Forelimb muscle (tissue), 1 donor: ENCODE measurements around the gene NSMCE3. TPM values are rescaled to one million over a fixed set of nuclear protein-coding genes. Genes with fewer than 3 reads are reported as not detected.
A peak's percentile ranks its signal among the peaks of the same experiment; 100 is the strongest.

Experiments used
- DNase-seq: peaks from one replicate; pipeline ENCODE4 v3.0.0-alpha.2; 2013; ENCODE audit warnings: low read depth
- polyA plus RNA-seq: library from polyadenylated mRNA; unstranded; fragments of 120-200 nt; gene quantifications from one replicate; pipeline ENCODE4 v1.2.1, GENCODE V29; 2013; ENCODE audit not compliant: insufficient read length

NSMCE3 gene
- polyA plus RNA-seq, result 5.8 TPM

DNA sequence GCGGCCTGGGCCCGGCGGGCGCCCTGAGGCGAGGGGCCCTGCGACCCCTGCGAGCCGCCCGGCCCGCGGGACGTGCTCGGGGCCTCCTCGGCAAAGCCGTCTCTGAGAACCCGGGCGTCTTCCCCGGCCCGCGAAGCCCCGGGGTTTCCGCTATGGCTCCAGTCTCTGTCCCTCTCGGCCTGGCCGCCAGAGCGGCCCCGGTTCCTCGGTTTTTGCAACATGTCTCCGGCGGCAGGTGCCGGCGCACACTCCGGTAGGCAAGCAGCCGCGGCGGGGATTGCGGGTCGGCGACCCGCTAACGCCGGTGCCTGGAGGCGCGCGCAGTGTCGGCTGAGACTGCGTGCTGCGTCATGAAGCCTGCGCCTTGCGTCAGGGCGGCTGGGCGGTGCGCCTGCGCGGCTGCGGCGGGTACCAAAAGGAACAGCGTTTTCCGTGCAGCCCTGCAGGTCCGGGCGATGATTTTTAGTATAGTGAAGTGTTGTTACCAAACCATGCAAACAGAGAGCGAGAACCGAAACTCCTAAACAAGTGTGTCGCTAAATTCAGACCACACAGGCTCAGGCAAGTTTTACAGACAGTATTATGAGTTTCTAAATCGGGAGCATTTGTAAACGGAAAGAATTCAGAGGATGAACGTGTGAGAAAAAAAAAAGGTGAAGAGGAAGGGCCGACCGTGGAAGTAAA lies at the start of gene NSMCE3:
NSMCE3 (minus strand) TSS at position 338 of the 684 bp plus-strand sequence; CDS start at position 221, 117 bp downstream.
- DNase-seq, result peak; percentile 69

DNA sequence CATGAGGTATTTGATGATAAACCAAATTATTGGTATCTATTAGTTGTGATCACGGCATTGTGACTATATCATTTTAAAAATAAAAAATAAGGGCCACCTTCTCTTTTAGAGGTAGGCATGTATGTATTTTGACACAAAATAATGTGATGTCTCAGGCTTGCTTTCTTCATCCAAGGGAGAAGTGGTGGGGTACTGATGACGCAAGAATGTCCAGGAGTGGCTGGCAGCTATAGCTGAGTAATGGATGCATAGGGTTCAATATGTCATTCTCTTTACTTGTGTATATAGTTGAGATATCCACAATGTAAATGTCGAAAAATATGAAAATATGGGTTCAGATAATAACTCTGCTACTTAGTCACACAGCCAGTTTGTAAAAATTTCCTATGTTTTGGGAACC lies 46.8 kb upstream of the NSMCE3 start:
- DNase-seq, result no peak

DNA sequence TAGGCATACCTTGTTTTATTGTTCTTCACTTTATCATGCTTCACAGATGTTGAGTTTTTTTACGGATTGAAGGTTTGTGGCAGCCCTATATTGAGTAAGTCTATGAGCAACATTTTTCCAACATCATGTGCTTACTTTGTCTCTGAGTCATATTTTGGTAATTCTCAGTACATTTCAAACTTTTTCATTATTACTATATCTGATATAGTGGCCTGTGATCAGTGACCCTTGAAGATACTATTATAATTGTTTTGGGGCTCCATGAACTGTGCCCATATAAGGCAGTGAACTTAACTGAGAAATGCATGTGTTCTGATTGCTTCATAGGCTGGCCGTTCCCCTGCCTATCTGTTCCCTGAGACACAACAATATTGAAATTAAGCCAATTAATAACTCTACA lies 42.8 kb upstream of the NSMCE3 start:
- no peak for DNase-seq

DNA sequence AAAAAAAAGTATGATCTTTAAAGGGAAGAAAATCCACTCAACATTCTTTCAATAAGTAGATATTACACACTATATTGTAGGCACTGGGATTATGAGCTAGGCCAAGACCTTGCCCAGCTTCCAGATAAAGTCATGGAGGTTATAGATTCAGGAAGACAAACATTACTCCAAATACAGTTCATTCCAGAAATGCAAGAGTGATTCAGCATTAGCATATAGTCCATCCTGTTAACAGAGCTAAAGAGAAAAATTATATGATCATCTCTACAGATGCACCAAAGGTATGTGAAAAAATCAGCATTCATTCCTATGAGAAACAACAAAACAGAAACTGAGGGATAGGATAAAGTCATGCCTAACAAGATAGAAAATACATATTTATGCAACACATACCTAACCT lies 42.1 kb upstream of the NSMCE3 start:
- DNase-seq, result no peak

DNA sequence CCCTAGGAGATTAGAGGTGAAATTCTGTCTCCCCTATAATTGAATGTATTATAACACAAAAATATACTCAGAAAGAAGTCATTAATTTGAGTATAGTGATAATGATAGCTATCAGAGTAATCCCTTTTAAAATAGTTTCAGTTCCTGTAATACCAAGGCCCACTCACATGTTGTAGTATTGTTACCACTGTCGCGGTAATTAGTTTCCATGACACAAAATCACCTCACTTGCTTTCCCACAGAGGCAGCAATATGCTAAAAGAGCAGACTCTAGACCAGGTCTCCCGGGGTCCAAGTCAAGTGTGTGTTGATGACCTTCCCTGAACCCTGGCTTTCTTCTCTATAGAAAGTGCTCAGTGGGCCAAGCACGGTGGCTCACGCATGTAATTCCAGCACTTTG lies 39.5 kb upstream of the NSMCE3 start:
- DNase-seq, result no peak

DNA sequence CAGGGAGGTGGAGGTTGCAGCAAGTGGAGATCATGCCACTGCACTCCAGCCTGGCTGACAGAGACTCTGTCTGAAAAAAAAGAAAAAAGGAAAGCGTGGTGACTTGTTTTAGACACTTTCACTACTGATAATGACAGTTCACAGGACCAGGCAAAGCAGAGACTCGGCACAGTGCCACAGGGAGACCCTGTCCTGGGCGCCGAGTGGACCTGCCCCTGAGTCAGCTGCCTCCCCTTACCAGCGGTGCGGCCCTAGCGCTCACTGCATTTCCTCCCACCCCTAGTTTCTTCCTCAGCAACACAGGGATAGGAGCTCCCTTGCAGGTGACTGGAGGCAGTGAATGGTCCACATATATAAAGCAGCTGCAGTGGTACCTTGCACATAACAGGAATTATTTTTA lies 38.7 kb upstream of the NSMCE3 start:
- DNase-seq, result no peak

DNA sequence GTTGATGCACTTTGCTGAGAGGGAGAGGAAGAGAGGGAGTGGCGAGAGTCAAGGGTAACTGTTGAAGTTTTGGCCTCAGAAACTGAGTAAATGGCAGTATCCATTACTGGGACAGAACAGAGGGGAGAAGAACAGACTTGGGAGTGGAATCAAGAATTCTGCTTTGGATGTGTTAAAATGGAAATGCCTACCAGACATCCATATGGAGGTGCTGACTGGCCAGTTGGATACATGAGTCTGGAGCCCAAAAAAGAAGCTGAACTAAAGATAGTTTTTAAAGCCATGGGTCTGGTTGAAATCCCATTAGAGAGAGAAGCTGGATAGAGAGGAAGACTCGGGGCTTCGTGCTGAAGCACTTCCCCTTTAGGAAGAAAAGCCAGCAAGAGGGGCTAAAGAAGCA lies 35.9 kb upstream of the NSMCE3 start:
- no peak for DNase-seq

DNA sequence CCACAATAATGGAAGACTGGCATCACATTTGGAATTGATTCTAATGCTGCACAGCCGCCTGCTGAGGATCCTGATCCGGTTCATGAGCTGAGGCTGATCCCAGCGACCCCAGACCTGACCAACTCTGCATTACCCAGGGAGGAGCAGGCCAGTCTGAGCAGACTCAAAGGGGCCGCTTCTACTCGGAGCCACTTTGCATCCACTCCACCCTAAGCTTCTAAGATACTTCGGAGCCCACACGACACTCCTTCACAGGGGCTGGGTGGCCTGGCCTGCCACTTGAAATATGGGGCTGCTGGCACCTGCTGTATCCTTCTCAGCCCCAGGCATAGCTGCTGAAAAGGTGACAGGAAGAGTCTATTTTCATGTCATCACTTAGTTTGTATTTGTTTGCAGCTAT lies 33.2 kb upstream of the NSMCE3 start:
- no peak for DNase-seq

DNA sequence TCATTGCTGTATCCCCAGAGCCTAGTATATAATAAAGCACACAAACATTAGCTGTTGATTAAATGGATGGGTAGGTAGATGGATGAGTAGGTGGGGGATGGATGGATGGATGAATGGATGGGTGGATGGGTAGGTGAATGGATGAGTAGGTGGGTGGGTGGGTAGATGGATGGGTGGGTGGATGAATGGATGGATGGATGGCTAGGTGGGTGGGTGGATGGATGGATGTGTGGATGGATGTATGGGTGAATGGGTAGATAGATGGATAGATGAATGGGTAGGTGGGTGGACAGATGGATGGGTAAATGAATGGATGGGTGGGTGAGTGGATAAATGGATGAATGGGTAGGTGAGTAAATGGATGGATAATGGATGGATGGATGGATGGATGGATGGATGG lies 30.2 kb upstream of the NSMCE3 start:
- DNase-seq, result no peak

DNA sequence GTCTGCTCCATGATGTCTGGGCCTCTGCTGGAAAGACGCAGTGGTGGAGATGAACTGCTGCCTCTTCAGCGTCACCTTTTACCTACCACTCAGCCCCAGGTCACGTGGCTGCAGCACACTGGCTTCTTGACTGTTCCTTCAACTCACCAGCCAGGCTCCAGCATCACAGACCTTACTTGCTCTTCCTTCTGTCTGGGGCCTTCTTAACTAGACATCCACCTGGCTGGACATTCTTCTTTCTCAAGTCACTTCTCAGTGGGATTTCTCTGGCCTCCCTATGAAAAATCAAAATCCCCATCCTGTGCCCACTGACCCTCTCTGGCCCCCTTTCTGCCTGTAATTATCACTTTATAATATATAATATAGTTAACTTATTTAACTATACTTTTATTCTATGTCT lies 29.7 kb upstream of the NSMCE3 start:
- DNase-seq, result no peak

DNA sequence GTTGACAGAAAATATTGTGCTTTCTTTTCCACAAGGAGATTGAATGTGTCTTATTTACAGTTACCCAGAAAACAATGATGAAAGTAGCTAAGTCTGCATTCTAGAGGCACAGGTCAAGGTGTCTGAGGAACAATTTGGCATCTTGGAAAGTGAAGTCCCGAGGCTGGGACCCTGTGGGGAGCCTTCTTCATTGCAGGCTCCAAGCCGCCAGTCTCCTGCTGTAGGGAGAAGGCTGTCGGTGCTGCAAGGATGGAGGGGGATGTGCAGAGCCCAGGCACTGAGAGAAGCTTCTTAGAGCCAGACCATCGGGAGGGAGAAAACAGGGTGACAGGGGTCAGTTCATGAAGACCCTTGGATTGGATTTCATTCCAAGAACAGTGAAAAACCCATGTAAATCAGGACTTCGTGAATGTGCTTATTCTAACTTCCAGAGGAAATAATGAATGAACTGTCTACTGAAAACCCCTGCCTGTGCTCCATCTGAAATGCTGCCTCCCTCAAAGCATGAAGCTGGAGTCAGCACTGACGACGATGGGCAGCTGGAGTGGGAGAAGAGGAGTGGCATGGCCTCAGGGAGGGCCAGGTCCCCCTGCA lies 25.2 kb upstream of the NSMCE3 start:
- no peak for DNase-seq

DNA sequence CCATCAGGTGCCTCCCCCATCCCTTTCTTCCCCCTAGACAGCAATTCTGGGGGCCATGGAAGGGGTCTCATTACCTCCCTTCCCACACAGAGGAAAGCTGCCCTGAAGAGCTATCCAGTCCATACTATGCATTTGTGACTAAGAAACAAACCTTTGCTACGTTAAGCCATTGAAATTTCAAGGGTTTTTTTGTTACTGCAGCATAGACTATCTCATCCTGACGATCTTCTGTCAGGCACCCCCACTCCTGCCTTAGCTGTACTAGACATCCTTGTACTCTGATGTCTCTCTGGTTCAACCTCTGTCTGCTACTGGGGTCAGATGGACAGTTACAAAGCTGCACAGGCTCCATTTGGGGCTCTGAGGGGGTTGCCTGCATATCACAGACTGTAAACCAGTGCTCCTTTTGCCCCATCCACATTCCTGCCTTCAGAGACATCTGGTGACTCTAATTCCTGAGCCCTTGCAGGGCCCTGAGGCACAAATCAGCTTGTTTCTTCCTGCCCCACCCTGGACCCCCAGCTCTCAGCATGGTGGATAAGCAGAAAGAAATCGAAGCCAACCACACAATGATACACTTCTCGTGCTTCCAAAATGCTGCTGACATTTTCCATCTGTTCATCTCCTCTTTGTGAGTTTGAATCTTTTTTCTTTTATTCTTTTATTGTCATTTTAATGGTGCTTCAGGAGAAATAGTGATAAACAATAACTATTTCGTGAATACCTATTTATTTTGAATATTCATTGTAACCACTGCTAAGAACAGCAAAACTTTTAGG lies 21.6 kb upstream of the NSMCE3 start:
- no peak for DNase-seq

DNA sequence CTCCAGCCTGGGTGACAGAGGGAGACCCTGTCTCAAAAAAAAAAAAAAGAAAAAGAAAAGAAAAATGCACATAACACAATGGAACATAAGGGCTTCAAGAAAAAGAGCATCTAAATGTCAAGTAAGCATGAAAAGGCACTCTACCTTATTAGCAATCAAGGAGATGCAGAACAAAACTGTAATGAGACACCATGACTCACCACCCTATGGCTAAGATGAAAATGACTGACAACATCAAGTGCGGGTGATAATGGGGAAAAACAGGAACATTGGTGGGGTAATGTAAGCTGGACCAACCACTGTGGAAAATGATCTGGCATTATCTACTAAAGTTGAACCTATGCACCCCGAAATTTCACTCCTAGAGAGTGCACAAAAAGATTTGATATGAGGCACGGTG lies 19.6 kb upstream of the NSMCE3 start:
- no peak for DNase-seq

DNA sequence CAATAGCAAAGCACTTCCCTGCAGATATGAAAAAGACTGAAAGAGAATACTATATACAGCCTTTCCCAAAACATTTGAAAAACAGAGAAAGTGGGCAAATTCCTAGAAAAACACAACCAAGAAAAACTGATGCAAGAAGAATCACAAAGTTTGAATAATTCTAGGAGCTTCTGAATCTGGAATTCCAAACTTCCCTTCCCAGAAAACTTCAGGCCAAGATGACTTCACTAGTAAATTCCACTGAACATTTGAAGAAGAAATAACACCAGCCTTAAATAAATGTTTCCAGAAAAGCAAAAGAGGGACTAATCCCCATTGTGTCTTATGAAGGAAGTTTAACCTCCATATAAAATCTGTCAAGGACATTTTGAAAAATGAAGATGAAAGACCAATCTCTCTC lies 15.8 kb upstream of the NSMCE3 start:
- DNase-seq, result no peak

DNA sequence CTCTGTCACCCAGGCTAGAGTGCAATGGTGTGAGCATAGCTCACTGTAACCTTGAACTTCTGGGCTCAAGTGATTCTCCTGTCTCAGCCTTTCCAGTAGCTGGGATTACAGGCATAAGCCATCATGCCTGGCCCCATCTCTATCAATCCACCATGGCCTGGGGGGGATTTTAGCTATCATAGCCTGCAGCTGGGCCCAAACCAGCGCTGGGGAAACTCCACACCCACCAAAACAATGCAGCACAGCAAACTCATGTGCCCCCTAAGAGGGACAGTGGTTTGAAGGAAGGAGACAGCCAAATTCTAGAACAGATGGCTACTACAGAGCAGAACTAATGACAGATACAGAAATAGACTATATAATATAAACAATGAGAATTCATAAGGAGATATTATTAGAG lies 13.8 kb upstream of the NSMCE3 start:
- no peak for DNase-seq

DNA sequence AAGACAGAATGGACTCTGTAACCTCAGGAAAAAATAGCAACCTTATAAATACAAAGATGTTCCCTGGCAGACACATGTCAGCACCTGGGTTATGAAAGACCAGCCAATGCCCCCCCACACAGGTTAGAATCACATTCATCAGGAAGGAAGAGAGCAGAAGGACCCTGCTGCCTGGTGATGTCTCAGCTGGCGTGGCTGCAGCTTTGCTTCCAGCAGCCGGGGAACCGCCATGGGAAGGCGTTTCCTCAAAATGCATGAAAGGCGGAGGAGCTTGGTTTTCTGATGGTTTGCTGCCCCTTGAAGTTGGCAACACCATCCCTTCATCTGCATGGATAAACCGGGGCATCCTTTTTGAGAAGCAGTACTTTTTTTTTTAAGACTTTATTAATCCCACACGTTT lies 10.9 kb upstream of the NSMCE3 start:
- DNase-seq, result no peak

DNA sequence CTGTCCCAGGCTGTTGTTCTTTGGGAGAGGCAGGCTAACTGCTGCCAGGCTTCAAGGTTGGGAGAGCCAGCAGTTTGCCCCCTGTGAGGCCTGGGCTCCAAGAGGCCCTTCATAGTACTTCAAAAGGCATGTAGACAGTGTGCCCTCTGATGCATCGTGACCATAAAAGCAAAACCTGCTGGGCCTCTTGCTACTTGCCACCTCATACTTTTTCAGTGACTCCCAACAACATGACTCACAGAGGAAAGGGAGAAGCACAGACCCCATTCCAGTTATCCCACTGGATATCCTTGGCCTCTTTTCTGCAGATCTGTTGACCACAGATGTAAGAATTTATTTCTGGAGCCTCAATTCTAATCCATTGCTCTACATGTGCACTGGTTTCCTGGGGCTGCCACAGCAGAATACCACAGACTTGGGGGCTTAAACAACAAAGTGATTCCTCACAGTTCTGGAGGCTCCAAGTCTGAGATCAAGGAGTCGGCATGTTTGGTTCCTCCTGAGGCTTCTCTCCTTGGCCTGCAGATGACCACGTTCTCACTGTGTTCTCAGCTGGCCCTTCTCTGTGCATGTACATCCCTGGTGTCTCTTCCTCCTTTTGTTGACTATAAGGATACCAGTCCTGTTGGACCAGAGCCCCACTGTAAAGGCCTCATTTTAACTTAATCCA lies 8.9 kb upstream of the NSMCE3 start:
- DNase-seq, result no peak

DNA sequence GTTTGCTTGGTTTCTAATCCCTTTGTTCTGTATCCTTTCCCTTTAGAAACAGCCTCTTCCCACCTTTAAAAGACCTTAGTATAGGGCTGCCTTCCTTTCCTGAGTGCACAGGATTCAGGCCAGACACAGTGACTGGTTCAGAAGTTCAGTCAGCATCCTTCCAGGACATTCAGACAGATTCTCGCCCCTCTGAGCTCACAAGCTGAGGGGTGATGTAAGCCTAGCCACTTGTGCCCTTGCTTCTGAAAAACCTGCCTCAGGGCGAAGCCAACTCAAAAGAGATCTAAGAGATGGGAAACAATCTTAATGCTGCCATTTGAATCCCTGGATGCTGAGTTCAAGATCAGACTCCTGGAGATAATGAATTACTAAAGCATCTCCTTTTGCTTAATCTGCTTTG lies 6.7 kb upstream of the NSMCE3 start:
- no peak for DNase-seq

DNA sequence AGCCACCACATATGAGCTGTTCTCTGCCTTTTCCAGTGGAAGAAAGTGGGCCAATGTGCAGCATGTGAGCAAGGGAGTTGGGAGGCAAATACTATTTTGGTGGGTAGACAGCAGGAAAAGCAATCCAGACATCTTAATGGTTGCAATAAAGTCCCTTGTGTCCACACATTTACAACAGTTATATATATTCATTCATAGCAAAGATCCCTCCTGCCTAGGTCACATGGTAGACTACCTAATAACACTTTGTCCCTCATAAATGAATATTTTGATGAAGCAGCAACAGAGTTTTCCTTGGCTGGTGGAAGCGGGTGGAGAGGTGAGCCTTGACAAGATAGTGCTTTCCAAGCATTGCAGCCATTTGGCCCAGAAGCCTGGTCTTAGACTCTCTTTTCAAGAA lies 6.2 kb upstream of the NSMCE3 start:
- no peak for DNase-seq

DNA sequence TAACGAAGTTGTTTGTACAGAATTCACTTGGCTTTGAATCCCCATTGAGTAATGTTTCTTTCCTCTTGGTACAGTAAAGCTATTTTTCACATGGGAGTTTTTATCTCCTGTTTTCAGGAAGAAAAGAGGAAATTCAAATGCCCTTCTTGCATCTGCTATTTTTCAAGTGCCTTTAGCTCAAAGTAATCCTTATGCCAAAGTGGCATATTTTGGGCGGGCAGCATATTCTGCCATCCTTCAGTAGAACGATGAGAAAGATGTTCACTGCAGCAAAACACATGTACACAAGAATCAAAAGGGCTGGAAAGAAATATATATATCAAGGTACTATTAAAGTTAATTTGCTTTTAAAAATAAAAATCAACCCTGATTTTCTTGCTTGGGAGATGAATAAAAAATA lies 5.3 kb upstream of the NSMCE3 start:
- no peak for DNase-seq

DNA sequence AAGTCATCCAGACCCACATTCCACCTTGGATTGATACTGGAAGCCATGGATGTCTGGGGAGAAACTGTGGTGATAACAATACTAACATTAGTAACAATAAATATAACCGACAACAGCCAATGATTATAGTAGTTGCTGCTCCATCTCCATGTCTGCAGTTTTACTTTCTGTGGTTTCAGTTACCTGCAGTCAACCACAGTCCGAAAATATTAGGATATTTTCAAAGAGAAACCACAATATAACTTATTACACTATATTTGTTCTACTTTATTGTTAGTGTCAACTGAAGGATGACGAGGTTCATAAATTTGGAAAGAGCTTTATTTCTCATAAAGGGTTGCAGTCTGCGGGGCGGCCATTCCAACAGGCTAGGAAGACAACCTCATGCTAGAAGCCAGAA lies 2.6 kb upstream of the NSMCE3 start:
- DNase-seq, result no peak

DNA sequence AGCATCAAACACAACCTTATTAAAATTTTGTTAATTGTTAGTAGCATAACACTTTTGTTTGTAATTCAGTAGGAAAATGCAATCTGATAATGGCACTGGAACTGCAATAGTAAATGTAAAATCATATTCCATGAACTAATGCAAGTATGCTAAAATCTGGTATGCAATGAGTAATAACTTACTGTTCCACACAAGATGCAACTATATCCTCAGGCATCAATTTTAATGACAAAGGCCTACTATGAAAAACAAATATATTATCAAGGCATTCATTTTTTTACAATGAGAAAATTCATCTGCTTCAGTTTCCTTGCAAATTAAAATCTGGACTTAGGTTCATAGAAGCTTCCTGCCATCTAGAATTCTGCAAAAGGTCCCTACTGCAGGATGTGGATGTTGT lies 1.4 kb upstream of the NSMCE3 start:
- no peak for DNase-seq
